Measurements from ENCODE around the gene HSD17B7.
"Not testable (repeated sequence)": the region's sequence is repeated elsewhere in the genome, so short reads cannot be mapped to it uniquely, and the experiment has no call there.

HSD17B7 gene

GRCh38 chr1:162790303-162790984, at the start of gene HSD17B7:
Gene HSD17B7 (plus strand): TSS chr1:162790702. CDS start chr1:162790801, 99 bp downstream.
- peak; percentile 23 for DNase-seq

GRCh38 chr1:162740755-162741154, 49.7 kb upstream of the HSD17B7 start:
- DNase-seq = no peak

- DNase-seq = no peak
Measured at GRCh38 chr1:162741574-162741973, 48.9 kb upstream of the HSD17B7 start.

- not testable (repeated sequence) for DNase-seq
Measured at GRCh38 chr1:162746264-162746942, 44.1 kb upstream of the HSD17B7 start.

- DNase-seq = no peak
Measured at GRCh38 chr1:162753001-162753658, 37.4 kb upstream of the HSD17B7 start.

GRCh38 chr1:162753998-162754585, 36.4 kb upstream of the HSD17B7 start:
- no peak for DNase-seq

GRCh38 chr1:162755306-162755705, 35.2 kb upstream of the HSD17B7 start:
- DNase-seq = no peak

GRCh38 chr1:162756523-162756922, 34.0 kb upstream of the HSD17B7 start:
- no peak for DNase-seq

- DNase-seq = no peak
Measured at GRCh38 chr1:162757476-162757875, 33.0 kb upstream of the HSD17B7 start.

- no peak for DNase-seq
Measured at GRCh38 chr1:162765788-162766187, 24.7 kb upstream of the HSD17B7 start.

- no peak for DNase-seq
Measured at GRCh38 chr1:162772571-162773154, 17.8 kb upstream of the HSD17B7 start.

GRCh38 chr1:162774007-162774406, 16.5 kb upstream of the HSD17B7 start:
- no peak for DNase-seq

GRCh38 chr1:162779043-162779442, 11.5 kb upstream of the HSD17B7 start:
- no peak for DNase-seq

GRCh38 chr1:162782671-162783070, 7.8 kb upstream of the HSD17B7 start:
- DNase-seq = no peak

GRCh38 chr1:162784926-162785325, 5.6 kb upstream of the HSD17B7 start:
- DNase-seq = not testable (repeated sequence)

GRCh38 chr1:162788783-162789182, 1.7 kb upstream of the HSD17B7 start:
- not testable (repeated sequence) for DNase-seq

GRCh38 chr1:162790985-162791357, 469 bp downstream of the HSD17B7 start:
- DNase-seq = peak; percentile 6

GRCh38 chr1:162794284-162794683, 3.8 kb downstream of the HSD17B7 start:
- DNase-seq = not testable (repeated sequence)

GRCh38 chr1:162796617-162797279, 6.2 kb downstream of the HSD17B7 start:
- not testable (repeated sequence) for DNase-seq

GRCh38 chr1:162799995-162800830, 9.7 kb downstream of the HSD17B7 start:
- peak; percentile 43 for DNase-seq

GRCh38 chr1:162807503-162807902, 17.0 kb downstream of the HSD17B7 start:
- DNase-seq = not testable (repeated sequence)

- not testable (repeated sequence) for DNase-seq
Measured at GRCh38 chr1:162812357-162812756, 21.9 kb downstream of the HSD17B7 start.

Data from NCI-H2029 treated with DMSO at 0.1 percent for 48 hours (cell line).